ENCODE results near the gene ADD1.
"Not testable (repeated sequence)": the region's sequence is repeated elsewhere in the genome, so short reads cannot be mapped to it uniquely, and the experiment has no call there.

The ADD1 gene

DNA sequence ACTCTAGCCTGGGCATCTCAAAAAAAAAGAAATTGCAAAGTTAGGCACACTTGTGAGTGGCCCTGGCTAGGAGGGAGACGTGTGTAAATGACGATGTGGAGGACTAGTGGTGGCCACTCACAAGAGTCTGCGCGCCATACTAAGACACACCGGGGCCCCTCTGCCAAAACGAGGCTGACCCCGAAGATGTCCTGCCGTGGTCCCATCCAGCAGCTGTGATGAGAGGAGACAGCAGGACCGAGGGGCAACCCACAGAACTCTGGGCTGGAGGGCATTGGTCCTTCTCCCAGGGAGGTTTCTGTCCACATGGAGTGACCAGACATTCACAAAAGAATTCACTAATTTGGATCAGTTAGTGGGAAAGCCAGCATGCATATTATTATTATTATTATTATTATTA is 72.1 kb downstream of the ADD1 start:
- no peak overlapping the region for H3K4me3 ChIP-seq (ENCODE audit: low read depth, low read length)

GRCh38 chr4:2916696-2917095 is 73.1 kb downstream of the ADD1 start:
- not testable (repeated sequence) for H3K4me3 ChIP-seq (ENCODE audit: low read depth, low read length)

DNA sequence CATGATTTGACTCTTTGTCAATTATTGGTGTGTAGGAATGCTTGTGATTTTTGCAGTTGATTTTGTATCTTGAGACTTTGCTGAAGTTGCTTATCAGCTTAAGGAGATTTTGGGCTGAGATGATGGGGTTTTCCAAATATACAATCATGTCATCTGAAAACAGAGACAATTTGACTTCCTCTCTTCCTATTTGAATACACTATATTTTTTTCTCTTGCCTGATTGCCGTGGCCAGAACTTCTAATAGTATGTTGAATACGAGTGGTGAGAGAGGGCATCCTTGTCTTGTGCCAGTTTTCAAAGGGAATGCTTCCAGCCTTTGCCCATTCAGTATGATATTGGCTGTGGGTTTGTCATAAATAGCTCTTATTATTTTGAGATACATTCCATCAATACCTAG is 74.7 kb downstream of the ADD1 start:
- not testable (repeated sequence) for H3K4me3 ChIP-seq (ENCODE audit: low read depth, low read length)

DNA sequence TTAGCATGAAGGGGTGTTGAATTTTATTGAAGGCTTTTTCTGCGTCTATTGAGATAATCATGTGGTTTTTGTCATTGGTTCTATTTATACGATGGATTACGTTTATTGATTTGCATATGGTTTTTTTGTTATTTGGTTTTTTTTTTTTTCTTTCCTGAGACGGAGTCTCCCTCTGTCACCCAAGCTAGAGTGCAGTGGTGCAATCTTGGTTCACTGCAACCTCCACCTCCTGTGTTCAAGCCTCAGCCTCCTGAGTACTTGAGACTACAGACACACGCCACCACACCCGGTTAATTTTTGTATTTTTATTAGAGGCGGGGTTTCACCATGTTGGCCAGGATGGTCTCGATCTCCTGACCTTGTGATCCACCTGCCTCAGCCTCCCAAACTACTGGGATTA is 75.1 kb downstream of the ADD1 start:
- not testable (repeated sequence) for H3K4me3 ChIP-seq (ENCODE audit: low read depth, low read length)

DNA sequence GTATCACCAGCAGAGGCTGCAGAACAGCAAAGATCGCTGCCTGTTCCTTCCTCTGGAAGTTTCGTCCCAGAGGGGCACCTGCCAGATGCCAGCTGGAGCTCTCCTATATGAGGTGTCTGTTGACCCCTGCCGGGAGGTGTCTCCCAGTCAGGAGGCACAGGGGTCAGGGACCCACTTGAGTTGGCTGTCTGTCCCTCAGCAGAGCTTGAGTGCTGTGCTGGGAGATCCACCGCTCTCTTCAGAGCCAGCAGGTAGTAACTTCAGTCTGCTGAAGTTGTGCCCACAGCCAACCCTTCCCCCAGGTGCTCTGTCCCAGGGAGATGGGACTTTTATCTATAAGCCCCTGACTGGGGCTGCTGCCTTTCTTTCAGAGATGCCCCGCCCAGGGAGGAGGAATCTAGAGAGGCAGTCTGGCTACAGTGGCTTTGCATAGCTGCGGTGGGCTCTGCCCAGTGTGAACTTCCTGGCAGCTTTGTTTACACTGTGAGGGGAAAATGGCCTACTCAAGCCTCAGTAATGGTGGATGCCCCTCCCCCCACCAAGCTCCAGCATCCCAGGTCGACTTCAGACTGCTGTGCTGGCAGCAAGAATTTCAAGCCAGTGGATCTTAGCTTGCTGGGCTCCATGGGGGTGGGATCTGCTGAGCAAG is 78.9 kb downstream of the ADD1 start:
- H3K4me3 ChIP-seq (ENCODE audit: low read depth, low read length): not testable (repeated sequence)

DNA sequence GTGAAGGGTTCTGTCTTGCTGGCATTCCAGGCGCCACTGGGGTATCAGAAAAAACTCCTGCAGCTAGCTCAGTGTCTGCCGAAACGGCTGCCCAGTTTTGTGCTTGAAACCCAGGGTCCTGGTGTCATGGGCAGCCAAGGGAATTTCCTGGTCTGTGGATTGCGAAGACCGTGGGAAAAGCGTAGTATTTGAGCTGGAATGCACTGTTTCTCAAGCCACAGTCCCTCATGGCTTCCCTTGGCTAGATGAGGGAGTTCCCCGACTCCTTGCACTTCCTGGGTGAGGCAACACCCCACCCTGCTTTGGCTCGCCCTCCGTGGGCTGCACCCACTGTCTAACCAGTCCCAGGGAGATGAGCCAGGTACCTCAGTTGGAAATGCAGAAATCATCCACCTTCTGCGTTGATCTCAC is 79.5 kb downstream of the ADD1 start:
- no peak overlapping the region for H3K4me3 ChIP-seq (ENCODE audit: low read depth, low read length)

GRCh38 chr4:2923668-2924173 is 80.1 kb downstream of the ADD1 start:
- no peak overlapping the region for H3K4me3 ChIP-seq (ENCODE audit: low read depth, low read length)

DNA sequence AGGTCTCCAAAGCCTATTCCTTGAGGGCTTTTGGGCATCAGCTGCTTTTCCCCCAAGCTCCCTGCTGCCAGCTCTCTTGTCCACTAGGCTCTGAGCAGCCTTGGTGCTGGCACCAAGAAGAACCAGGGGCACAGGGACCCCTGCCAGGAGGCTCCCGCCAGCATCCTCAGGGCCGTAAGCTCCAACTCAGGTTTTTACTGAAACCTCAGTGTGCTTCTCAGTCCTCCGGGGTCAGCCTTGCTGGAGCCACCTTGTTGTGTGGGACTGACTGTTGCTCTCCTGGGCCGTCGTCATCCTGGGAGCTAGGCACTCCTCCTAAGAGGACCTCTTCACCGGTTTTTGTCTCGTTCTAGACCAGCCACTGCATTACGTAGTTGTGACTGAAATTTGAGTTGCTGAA is 80.6 kb downstream of the ADD1 start:
- H3K4me3 ChIP-seq (ENCODE audit: low read depth, low read length): no peak overlapping the region

DNA sequence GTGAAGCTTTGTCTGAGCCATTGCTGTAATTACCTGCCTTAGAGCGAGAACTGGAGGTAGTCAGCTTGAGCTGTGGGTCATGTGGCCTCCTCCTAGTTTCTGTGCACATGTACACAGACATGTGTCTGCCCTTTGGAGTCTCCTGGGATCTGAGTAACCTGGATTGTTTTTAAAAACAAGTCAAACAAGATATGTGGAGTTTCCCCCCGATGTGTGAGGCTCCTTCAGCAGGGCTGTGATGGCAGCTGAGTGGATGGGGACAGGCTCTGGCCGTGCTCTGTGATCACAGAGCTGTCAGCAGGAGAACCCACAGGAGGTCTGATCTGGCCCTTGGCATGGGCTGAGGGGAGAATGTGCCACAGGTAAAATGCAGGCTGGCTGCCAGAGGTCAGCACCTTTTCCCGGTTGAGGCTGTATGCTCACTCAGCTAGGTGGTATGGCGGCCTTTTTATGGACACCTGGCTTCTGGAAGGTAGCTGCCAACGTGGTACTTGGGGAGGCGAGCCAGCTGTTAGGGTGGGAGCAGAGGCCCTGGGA is 81.2 kb downstream of the ADD1 start:
- no peak overlapping the region for H3K4me3 ChIP-seq (ENCODE audit: low read depth, low read length)

- H3K4me3 ChIP-seq (ENCODE audit: low read depth, low read length): no peak overlapping the region
Measured at GRCh38 chr4:2925496-2925895, 81.9 kb downstream of the ADD1 start.

GRCh38 chr4:2925931-2926860 is 82.6 kb downstream of the ADD1 start:
- H3K4me3 ChIP-seq (ENCODE audit: low read depth, low read length): no peak overlapping the region

GRCh38 chr4:2927016-2927695 is 83.5 kb downstream of the ADD1 start:
- H3K4me3 ChIP-seq (ENCODE audit: low read depth, low read length): no peak overlapping the region

GRCh38 chr4:2927696-2928075 is 84.0 kb downstream of the ADD1 start:
- H3K4me3 ChIP-seq (ENCODE audit: low read depth, low read length): no peak overlapping the region

- H3K4me3 ChIP-seq (ENCODE audit: low read depth, low read length): no peak overlapping the region
Measured at GRCh38 chr4:2928242-2929176, 84.9 kb downstream of the ADD1 start.

DNA sequence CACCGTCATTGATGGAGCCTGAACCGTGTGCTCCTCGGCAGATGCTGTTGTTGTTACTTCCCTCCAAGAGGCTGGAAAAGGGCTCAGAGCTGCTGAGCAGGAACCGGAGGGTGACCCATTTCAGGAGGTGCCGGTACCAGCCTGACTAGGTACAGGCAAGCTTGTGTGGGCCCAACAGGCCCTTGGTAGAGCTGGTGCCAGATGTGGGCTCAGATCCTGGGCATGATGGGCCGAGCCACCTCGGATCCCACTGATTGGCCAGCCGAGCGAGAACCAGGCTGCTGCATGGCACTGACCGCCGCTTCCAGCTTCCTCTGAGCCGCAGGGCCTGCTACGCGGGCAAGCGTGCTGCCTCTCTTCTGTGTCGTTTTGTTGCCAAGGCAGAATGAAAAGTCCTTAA is 85.8 kb downstream of the ADD1 start:
- no peak overlapping the region for H3K4me3 ChIP-seq (ENCODE audit: low read depth, low read length)

GRCh38 chr4:2930135-2930757 is 86.6 kb downstream of the ADD1 start:
- H3K4me3 ChIP-seq (ENCODE audit: low read depth, low read length): no peak overlapping the region

- H3K4me3 ChIP-seq (ENCODE audit: low read depth, low read length): no peak overlapping the region
Measured at GRCh38 chr4:2930758-2931511, 87.3 kb downstream of the ADD1 start.

- H3K4me3 ChIP-seq (ENCODE audit: low read depth, low read length): no peak overlapping the region
Measured at GRCh38 chr4:2931512-2932301, 88.1 kb downstream of the ADD1 start.
